ENCODE data around the gene CFAP43.

GRCh38 chr10:104235801-104236200 is 3.6 kb upstream of the CFAP43 start:
- no peak for TF ChIP-seq CTCF (IDR thresholded peaks at IDR 0.05)
- TF ChIP-seq POLR2AphosphoS5 (IDR thresholded peaks at IDR 0.05; ENCODE audit: insufficient read depth in 1 of 2, low read depth in 1 of 2), result no peak
